Astrocyte (in vitro differentiated cells and primary cell): ENCODE measurements around the gene ZNF784. TPM values are rescaled to one million over a fixed set of nuclear protein-coding genes. Genes with fewer than 3 reads are reported as not detected.

Experiments used
- DNase-seq: peaks from one replicate; pipeline ENCODE4 v3.0.0-alpha.2; 2010; ENCODE audit warnings: low read depth
- FAIRE-seq: peaks from 2 replicates; lab custom pipeline; 2011; peaks lifted over from hg19 to GRCh38; lab: Jason Lieb, UNC
- H2AFZ ChIP-seq: 2 replicates; pipeline ENCODE4 v1.6.0; 2012; ENCODE audit warnings: low read depth, low read length, inconsistent platforms
- H3K27ac ChIP-seq: 2 replicates; pipeline ENCODE4 v1.5.1; 2011; ENCODE audit warnings: low read depth, low read length, inconsistent platforms
- H3K27me3 ChIP-seq: 2 replicates; pipeline ENCODE4 v1.6.0; 2011; ENCODE audit warnings: low read length, inconsistent platforms; ENCODE audit not compliant: insufficient read depth
- H3K36me3 ChIP-seq: 2 replicates; pipeline ENCODE4 v1.5.1; 2011; ENCODE audit warnings: low read length, inconsistent platforms; ENCODE audit not compliant: insufficient read depth
- H3K4me1 ChIP-seq: 2 replicates; pipeline ENCODE4 v1.5.1; 2011; ENCODE audit warnings: low read length, inconsistent platforms; ENCODE audit not compliant: insufficient read depth
- H3K4me2 ChIP-seq: 2 replicates; pipeline ENCODE4 v1.6.0; 2012; ENCODE audit warnings: low read length, inconsistent platforms
- H3K4me3 ChIP-seq: 2 replicates; pipeline ENCODE4 v1.5.1; 2011; ENCODE audit warnings: low read depth, mild to moderate bottlenecking, low read length, inconsistent platforms; ENCODE audit not compliant: insufficient read depth
- H3K79me2 ChIP-seq: 2 replicates; pipeline ENCODE4 v1.6.0; 2012; ENCODE audit warnings: mild to moderate bottlenecking, low read length, inconsistent platforms; ENCODE audit not compliant: insufficient read depth
- H3K9ac ChIP-seq: 2 replicates; pipeline ENCODE4 v1.6.0; 2012; ENCODE audit warnings: mild to moderate bottlenecking, low read length, inconsistent platforms
- H3K9me3 ChIP-seq: 2 replicates; pipeline ENCODE4 v1.5.1; 2012; ENCODE audit warnings: low read depth, mild to moderate bottlenecking, low read length, inconsistent platforms; ENCODE audit not compliant: insufficient read depth
- H4K20me1 ChIP-seq: 2 replicates; pipeline ENCODE4 v1.6.0; 2012; ENCODE audit warnings: low read length, inconsistent platforms; ENCODE audit not compliant: insufficient read depth
- H3K27ac Mint-ChIP-seq: one replicate; pipeline ENCODE4 v1.8.0; 2021; ENCODE audit warnings: mild to moderate bottlenecking, mixed read lengths; ENCODE audit not compliant: unreplicated experiment
- H3K27me3 Mint-ChIP-seq: one replicate; pipeline ENCODE4 v1.8.0; 2021; ENCODE audit warnings: low read depth, mixed read lengths; ENCODE audit not compliant: unreplicated experiment
- H3K36me3 Mint-ChIP-seq: one replicate; pipeline ENCODE4 v1.8.0; 2021; ENCODE audit warnings: low read depth, mixed read lengths; ENCODE audit not compliant: unreplicated experiment
- H3K4me1 Mint-ChIP-seq: one replicate; pipeline ENCODE4 v1.8.0; 2021; ENCODE audit warnings: low read depth, mixed read lengths; ENCODE audit not compliant: unreplicated experiment
- H3K4me3 Mint-ChIP-seq: one replicate; pipeline ENCODE4 v1.8.0; 2021; ENCODE audit warnings: mild to moderate bottlenecking, moderate library complexity, mixed read lengths; ENCODE audit not compliant: unreplicated experiment
- H3K9me3 Mint-ChIP-seq: one replicate; pipeline ENCODE4 v1.8.0; 2021; ENCODE audit warnings: mild to moderate bottlenecking, mixed read lengths; ENCODE audit not compliant: unreplicated experiment
- CTCF ChIP-seq: IDR thresholded peaks from 2 replicates; pipeline ENCODE4 v1.5.1; 2011; ENCODE audit warnings: low read depth, mild to moderate bottlenecking, inconsistent platforms, low read length, moderate library complexity; ENCODE audit not compliant: insufficient read depth
- EZH2 ChIP-seq: IDR thresholded peaks from 2 replicates; pipeline ENCODE4 v1.6.1; 2012; ENCODE audit warnings: mild to moderate bottlenecking, low read length, inconsistent platforms; ENCODE audit not compliant: insufficient read depth
- total RNA-seq: library from RNA; stranded (reverse); gene quantifications from 2 replicates; pipeline ENCODE4 v1.2.1, GENCODE V29; 2021

ZNF784 gene
- total RNA-seq, 1 donor from 2014 or later: 5.3 TPM

GRCh38 chr19:55617426-55617825 lies 6.9 kb downstream of the ZNF784 start:
- no peak overlapping the region for H3K27ac ChIP-seq
- no peak overlapping the region for H2AFZ ChIP-seq
- peaks cover 13% of the 10 kb centered on the region for H4K20me1 ChIP-seq
- no peaks in the 10 kb centered on the region for H3K9me3 Mint-ChIP-seq
- peaks cover 6% of the 10 kb centered on the region for H3K36me3 Mint-ChIP-seq
- no peaks in the 10 kb centered on the region for H3K36me3 ChIP-seq
- no peaks in the 10 kb centered on the region for H3K9me3 ChIP-seq
- no peak overlapping the region for H3K9ac ChIP-seq
- no peaks in the 10 kb centered on the region for H3K27me3 ChIP-seq
- no peaks in the 10 kb centered on the region for H3K27me3 Mint-ChIP-seq
- H3K4me1 Mint-ChIP-seq: peaks cover 6% of the 10 kb centered on the region
- no peak overlapping the region for H3K4me3 ChIP-seq
- H3K4me3 Mint-ChIP-seq: no peak overlapping the region
- no peak for FAIRE-seq
- H3K4me1 ChIP-seq: no peaks in the 10 kb centered on the region
- H3K27ac Mint-ChIP-seq: no peak overlapping the region
- peaks cover 6% of the 10 kb centered on the region for H3K79me2 ChIP-seq
- DNase-seq: no peak
- TF ChIP-seq CTCF (no peak), EZH2 (no peak)
- no peak overlapping the region for H3K4me2 ChIP-seq

GRCh38 chr19:55616395-55616875 lies 7.9 kb downstream of the ZNF784 start:
- Histone ChIP-seq H3K9ac (no peak overlapping the region), H3K79me2 (peaks cover 15% of the 10 kb centered on the region), H3K4me2 (no peak overlapping the region), H3K36me3 (no peaks in the 10 kb centered on the region), H3K27me3 (no peaks in the 10 kb centered on the region), H2AFZ (no peak overlapping the region), H3K27ac (no peak overlapping the region), H3K9me3 (no peaks in the 10 kb centered on the region), H3K4me3 (no peak overlapping the region), H3K4me1 (no peaks in the 10 kb centered on the region), H4K20me1 (peaks cover 23% of the 10 kb centered on the region)
- Mint-ChIP-seq H3K4me1 (peaks cover 8% of the 10 kb centered on the region), H3K36me3 (peaks cover 6% of the 10 kb centered on the region), H3K27ac (no peak overlapping the region), H3K27me3 (no peaks in the 10 kb centered on the region), H3K9me3 (no peaks in the 10 kb centered on the region), H3K4me3 (no peak overlapping the region)
- TF ChIP-seq EZH2 (no peak), CTCF (no peak)
- no peak for DNase-seq
- FAIRE-seq: no peak

- H2AFZ ChIP-seq: no peak overlapping the region
- FAIRE-seq (no peak), DNase-seq (no peak)
- TF ChIP-seq CTCF (no peak), EZH2 (no peak)
- no peak overlapping the region for H3K27ac ChIP-seq
- Mint-ChIP-seq H3K4me1 (peaks cover 5% of the 10 kb centered on the region), H3K27ac (no peak overlapping the region), H3K36me3 (peaks cover 8% of the 10 kb centered on the region), H3K4me3 (no peak overlapping the region), H3K9me3 (no peaks in the 10 kb centered on the region), H3K27me3 (no peaks in the 10 kb centered on the region)
- H3K9me3 ChIP-seq: no peaks in the 10 kb centered on the region
- H3K36me3 ChIP-seq: no peaks in the 10 kb centered on the region
- H3K4me1 ChIP-seq: no peaks in the 10 kb centered on the region
- H3K4me2 ChIP-seq: no peak overlapping the region
- H3K4me3 ChIP-seq: no peak overlapping the region
- peaks cover 22% of the 10 kb centered on the region for H3K79me2 ChIP-seq
- H3K27me3 ChIP-seq: no peaks in the 10 kb centered on the region
- H3K9ac ChIP-seq: no peak overlapping the region
- peaks cover 30% of the 10 kb centered on the region for H4K20me1 ChIP-seq
Measured at GRCh38 chr19:55615543-55616394, 8.6 kb downstream of the ZNF784 start.
